Activated T-cell treated with anti-CD3 and anti-CD28 coated beads, Interleukin-2, amount 50 U/mL, for 1 hour (primary cell): ENCODE results near the gene S100PBP.

Source experiments
- DNase-seq: peaks from one replicate; pipeline ENCODE4 v3.0.0-alpha.2; 2020

The S100PBP gene

DNA sequence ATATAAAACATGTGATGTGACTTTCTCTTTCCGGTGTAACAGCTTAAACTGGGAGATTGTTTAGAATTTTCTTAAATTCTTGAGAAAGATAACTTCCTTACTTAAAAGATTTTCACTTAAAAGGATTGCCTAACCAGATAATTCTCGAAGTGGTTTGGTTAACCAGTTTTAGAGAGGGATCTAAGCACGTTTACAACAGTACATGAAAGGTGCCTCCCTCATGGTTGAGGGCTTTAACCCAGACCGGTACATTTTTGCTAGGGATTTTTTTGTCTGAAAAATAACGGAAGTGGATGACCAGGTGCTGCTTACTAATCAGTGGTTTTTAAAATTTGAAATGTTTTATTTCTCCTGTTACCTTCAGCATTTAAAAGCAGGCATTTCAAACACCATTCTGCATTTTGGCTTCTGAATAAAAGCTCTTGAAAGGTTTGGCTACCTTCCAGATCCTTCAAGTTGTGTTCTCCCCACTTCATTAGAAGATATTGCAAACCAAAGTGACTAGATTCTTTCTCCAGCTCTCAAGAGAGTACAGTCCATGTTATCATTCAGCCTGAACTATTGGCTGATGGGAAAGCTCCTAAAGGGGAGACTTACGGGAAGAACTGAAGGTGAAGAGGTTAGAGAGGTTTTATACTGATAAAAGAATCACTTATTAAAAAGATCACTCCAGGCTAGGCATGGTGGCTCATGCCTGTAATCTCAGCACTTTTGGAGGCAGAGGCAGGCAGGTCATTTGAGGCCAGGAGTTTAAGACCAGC, 12.8 kb downstream of the S100PBP start:
- no peak for DNase-seq

DNA sequence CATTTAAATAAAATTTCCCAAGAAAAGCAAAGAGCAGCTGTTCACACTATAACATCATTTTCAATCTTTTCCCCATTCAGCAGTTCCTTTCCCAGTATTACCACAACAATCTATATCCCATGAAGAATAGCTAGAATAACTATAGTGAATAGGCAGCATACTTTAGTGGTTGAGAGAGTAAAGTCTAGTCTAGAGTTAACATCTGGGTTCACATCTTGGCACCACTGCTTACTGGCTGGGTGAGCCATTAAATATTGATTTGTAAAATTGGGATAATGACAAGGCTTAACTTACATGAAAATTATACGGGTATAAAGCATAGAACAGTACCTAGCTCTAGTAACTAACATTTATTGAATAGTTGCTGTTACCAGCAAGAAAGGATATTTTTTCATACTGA, 14.4 kb downstream of the S100PBP start:
- DNase-seq: no peak

DNA sequence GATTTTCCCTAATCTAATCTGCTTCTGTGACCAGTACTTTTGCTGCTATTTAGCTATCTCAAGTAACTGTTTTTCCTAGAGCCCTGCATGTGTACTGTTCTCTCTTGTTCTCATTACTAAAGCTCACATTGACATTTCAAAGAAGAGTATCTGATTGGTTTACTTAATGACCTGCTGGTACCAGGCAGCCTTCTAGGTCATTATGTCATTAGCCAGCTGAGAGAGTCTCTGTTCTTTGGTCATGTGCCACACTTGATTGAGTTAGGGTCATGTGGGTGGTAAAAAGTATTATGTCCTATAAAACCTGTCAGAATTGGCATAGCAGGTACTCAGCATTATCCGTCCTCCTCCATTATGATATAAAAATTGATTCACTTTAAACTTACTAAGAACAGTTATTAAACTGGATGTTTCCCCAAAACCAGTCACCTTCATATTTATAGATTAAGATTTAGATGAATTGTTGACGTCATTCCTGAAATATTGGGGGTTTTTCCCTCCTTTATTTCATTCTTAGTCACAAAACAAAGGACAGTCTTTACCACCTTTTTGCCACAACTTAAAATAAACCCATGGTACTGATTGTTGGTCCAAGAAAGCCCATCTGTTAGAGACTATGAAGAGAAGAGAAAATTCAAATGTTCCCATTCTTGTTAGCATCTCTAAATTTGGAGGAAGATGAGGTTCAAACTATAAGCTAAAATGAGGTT, 31.1 kb downstream of the S100PBP start:
- DNase-seq: no peak

DNA sequence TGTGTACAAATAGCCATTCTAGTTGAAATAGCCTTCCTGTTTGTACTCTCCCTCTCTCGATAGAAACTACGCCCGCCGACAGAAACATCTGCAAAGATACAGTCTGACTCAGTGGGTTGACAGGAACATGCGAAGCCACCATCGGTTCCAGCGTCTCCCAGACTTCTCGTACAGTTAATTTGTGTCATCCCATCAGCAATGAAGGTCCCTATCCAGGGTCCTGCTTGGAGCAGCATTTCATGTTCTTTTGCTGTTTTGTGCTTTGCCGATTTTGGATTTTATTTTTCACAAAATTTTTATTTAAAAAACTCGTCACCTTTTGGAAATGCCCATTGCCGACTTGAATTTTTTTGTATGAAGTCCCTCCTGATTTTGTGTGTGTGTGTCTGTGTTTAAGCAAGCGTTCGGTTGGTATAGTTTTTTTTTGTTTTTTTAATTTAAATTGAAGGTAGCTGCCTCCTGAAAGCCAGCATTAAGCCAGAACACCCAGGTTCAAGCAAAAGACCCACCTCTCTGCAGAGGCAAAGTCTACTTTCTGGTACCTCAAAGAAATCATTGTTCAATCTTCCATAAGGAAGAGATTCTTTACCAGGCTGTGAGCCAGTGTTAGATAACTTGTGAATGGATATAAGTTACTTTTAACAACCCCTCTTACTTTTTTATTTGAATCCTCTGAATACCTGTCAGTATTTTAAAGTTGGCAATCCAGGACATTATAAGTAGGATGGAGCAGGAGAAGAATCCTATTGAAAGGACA, 38.6 kb downstream of the S100PBP start:
- no peak for DNase-seq

DNA sequence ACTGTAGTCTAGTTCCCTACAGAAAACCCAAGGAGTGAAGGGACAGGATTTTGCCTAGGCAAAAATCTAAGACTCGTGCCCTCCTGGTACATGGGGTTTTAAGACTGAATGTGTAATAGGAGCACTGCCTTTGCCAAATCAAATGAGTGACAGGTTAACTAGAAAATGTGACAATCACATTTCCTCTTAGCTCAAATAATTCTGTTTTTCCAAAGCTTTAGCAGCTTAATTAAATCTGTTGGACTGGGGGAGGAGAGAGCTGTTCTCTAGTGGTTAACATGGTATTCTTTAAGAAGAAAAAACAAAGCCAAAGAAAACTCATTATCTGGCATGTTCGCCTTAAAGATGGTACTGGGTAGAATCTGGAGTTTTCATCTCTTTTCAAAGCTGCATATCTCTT, 40.7 kb downstream of the S100PBP start:
- DNase-seq: no peak

DNA sequence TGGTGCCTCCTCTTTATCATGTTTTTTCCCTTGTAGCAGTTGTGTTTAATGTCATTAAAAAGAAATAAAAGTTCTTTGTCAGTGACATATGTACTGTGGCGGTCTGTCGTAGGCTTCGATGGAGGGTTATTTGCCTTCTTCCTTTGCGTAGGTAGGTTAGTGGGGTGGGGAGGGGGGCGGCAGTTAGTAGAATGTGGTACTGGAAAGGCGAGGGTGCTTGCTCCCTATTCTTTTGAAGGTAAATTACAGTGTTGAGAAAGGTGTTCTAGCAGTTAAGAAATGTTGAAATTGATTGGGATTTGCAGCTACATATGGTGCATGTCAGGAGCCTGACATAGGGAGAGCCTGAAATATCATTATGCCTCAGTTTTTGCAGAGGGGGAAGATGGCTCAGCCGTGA, 41.3 kb downstream of the S100PBP start:
- DNase-seq: no peak

DNA sequence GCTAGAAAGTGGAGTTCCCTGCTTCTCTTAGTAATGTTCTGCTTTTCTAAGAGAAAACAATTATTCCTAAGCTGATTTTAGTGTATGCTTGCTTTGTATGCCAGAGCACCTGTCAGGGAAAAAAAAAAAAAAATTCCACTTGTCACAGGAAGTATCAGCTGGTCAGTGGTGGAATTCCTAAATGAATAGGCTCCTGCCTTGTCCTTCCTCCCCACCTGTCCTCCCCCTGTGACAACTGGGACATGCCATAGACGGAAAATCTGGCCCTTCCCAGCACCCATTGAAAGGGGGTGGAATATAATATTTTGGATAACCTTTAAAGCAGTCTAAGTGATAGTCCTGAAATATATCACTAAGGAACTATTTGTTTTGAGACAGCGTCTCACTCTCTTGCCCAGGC, 42.5 kb downstream of the S100PBP start:
- no peak for DNase-seq

DNA sequence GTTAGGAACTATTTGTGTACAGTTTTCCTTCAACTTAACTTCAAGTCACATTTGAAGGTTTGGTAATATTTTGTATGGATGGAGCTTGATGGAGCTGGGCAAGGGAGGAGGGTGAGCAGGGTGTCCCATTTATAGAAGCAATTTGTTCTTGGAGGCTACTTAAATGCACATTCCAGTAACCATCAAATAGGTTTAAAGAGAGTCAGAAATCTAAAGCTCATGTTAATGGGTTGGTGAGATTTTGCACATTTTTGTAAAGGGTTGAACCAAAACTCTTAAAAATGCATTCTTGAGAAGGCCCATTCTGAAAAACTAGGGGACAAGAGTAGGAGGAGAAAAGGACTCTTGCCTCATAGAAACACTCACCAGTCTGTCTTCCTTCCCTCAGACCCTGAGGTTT, 43.1 kb downstream of the S100PBP start:
- no peak for DNase-seq

DNA sequence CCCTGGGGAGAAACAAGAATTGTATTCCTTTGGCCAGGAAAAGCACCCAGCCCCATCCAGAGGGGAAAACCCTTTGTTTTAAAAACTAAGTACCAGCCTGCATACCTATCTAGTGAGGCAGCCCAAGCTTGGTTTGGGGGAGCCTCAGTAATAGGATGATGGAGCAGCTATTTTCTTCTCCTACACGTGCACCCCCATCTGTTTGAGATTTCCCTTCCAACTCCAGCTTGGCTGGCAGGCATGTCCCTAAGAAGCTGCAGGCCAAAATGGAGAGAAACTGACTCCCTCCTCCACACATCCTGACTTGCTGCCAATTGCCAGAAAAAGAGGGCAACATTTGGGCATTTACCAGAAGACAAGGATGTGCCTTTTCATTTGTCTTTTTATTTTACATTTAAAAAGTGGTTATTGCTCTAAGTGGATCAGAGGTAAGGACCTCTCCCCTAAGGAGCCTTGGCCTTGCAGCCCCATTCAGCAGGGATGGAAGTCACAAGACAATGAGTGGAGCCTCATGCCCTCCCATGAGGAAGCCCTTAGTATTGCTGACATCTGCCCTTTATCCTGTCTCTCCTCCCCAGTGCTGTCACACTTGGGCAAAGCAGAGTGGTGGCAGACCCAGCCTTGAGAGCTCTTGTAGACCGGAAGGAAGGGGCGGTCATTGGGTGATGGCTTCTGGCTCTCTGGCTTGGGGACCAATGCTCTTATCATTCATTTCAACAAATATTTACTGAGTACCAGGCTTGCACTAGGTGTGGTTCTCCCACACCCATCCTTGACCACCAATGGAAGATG, 44.6 kb downstream of the S100PBP start:
- DNase-seq: no peak

DNA sequence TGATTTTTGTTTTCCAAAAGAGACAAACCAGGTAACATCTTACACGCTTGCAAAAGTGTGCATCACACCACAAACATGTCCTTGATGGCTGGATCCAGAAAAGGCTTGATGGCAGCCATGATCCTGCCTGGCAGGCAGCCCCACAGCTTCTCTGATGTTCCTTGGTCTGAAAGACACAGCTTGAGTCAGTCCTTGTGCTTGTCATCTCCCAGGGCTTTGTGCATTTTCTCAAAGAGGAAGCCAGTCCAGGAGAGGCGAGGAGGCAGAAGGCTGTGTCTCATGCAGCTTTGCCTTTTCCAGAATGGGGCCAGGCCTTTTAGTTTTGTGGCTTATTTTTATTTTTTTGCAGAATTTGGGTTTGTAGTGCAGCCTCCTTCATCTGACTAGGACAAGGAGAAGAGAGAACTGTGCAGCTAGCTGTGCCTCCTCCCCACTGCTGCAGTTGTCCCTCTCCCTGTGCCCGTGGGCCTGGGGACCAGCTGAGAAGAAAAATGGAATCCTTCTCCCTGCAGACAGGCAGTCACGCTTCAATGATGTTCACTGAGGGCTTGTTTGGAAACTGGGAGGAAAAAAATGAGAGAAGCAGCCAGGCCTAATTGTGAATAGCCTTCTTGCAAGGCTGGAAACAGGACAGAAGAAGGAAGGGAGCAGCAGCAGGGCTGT, 45.9 kb downstream of the S100PBP start:
- DNase-seq: no peak

DNA sequence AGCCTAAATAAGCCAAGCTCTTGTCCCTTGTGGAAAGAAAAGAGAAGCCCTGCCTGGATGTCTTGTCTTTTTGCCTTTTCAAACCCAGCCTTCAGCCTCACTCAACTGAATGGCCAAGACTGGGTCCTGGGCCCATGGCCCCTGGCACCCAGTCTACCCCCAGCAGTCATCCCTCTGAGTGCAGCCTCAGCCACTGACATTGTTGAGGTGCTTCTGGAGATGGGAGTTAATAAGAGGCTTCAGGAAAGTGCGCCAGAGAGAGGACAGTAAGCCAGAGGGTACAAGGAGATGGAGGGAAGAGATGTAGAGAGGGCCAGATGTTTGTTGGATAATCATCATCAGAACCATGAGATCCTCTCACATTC, 46.4 kb downstream of the S100PBP start:
- no peak for DNase-seq

DNA sequence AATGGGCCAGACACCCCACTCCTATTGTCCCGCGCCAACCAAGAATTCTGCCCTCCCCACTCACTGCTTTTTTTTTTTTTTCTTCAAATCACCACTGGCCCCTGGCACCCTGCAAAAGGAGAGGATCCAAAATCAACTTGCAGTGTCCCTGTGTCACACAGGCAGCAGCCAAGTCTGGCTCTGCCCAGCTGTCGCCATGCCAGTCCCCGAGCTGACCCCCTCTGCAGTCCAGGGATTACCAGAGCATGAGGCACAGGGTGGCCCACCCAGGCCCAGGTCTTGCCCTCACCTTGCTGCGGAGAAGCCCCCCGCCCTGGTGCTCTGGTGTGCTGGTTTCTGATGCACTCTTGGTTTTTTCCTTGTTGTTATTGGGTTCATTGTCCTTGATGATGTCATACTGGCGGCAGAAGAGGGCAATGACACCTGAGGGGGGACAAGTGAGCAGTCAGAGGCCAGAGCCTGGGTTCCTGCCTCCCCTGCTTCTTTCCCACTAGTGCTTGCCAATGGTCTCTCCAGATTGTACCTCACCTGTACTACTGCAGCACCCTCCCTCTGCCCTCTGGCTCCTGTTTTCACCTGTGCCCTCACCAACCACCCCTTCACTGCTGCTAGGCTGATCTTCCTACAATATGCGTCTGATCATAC, 47.0 kb downstream of the S100PBP start:
- no peak for DNase-seq

DNA sequence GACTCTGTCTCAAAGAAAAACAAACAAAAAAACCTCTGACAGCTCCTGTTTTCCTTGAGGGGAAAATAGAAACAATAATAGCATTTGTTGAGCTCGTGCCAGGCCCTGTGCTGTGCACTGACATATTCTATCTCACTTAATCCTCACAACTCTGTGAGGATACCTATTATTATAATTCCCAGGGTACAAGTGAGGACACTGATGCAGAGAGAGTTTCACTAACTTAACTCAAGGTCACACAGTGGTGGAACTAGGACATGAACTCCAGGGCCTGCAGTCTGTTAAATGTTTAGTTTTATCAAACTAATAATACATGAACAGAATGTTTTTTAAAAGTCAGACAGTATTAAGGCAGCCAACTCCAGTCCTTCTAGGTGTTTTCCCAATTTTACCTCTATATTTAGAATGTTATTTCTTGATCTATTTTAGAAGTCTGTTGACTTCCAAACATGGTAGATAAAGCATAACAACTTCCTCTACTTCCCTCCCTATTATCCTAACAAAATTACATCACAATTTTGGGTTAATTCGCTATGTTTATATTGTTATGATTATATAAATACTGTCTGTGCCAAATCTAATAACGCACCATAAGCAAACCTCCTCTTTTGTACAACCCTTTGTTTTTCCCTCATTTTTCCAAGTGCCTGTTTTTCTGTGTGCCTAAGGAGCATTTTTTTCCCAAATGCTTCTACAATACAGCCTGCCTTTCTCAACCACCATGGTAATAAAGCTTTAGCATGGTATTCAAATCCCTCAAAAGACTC, 48.4 kb downstream of the S100PBP start:
- no peak for DNase-seq

DNA sequence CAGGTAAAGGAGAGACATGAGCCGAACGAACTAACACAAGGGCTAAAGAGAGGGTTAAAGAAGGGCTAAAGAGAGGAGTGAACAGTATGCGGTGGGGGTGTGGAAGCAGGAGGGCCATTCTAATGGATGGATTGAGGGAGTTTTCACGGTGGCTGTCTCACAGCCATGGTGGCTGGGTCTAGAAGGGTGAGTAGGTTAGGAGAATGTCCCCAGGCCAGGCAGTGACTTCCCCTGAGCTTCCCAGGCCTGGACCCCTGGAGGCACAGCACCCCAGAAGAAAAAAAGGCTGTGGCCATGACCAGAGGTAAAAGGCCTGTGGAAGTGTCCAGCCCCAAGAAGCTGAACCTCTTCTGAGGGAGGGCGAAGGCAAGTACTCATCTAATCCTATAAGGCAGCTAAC, 49.7 kb downstream of the S100PBP start:
- no peak for DNase-seq

DNA sequence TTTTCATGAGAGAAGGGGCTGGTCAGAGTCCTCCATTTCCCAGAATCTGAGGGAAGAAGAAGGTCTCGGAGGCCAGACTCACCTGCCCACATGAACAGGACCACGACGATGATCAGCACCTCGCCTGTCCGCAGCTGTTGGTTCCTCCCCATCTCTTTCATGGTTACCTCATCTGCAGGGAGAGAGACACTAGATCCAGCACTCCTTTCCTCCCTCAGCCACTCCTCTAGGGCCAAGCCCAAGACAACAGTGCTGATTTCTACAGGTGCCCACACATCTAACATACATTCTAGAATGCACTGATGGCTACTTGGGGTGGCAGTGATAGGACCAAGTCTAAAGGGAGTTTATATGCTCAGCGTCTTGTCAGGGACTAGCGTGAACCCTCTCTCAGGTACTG, 50.2 kb downstream of the S100PBP start:
- DNase-seq: no peak

DNA sequence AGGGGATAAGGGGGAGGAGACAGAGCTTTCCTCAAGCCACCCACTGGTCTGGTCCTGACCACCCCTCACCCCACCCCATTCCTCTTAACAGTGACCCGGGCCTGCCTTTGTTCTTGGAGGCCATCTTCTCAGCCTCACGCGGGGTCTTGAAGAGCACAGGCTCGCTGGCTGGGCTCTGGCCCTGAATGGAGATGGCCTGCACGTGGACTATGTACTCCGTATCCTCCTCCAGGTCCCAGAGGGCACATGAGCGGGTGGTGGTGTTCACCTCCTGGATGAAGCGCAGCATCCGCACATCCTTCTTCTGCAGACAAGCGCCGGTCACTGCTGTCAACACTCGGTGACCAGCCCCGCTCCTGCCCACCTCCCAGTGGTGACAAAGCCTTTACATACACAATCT, 50.6 kb downstream of the S100PBP start:
- no peak for DNase-seq

DNA sequence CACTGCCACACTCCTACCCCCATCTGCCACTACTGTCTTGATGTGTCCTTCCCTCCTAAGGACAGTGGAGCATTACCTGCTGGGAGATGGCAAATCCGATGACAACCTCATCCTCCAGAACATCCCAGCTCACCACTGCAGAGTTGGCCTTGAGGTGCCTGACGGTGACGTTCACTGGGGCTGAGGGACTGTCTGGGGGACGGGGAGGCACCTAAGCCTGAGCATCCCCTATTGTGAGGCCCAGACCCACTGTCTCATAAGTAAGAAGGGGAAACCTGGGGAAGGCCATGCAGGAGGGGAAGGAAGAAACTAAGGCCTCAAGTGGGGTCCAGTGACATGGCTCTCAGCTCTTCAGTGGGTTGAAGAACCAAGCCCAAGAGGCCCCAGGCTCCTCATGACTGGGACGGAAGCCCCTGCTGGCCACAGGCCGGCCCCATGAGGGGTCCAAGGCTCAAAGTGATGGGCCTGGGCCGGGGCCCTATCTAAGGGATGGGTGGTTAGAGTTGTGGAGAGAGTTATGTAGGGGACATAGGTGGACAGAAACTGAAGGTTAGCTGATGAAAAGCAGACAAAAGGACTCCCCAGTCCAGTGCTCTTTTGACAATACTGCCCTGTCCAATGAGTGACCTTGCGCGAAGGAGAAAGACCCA, 51.5 kb downstream of the S100PBP start:
- no peak for DNase-seq

DNA sequence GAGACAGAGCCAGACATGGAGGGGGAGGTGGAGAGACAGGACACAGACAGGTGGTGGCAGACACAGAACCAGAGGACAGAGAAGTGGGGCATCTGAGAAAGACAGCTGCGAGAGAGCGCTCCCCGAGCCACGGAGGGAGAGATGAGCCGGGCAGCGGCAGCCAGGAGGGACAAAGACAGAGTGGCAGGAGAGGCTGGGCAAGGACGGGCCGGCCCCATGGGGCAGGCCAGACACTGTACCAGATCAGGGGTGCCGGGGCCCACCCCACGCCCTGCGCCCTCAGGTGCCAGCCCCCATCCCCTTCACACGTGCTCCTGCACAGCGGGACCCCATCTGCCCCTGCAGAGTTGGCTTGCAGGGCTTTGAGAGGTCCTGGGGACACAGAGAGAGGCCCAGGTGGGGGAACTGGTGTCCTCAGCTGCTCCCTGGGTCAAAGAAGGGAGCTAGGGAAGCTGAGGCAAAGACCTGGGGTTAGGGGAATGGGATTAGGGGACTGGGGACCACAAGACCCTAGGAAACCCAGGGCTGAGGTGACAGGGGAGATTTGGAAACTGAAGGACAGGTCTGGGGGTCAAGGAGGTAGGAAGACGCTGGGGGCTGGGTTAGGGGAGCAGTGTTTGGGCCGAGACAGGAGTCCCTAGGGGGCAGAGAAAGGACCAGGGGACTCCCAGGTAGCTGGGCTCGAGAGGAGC, 52.6 kb downstream of the S100PBP start:
- DNase-seq: no peak

DNA sequence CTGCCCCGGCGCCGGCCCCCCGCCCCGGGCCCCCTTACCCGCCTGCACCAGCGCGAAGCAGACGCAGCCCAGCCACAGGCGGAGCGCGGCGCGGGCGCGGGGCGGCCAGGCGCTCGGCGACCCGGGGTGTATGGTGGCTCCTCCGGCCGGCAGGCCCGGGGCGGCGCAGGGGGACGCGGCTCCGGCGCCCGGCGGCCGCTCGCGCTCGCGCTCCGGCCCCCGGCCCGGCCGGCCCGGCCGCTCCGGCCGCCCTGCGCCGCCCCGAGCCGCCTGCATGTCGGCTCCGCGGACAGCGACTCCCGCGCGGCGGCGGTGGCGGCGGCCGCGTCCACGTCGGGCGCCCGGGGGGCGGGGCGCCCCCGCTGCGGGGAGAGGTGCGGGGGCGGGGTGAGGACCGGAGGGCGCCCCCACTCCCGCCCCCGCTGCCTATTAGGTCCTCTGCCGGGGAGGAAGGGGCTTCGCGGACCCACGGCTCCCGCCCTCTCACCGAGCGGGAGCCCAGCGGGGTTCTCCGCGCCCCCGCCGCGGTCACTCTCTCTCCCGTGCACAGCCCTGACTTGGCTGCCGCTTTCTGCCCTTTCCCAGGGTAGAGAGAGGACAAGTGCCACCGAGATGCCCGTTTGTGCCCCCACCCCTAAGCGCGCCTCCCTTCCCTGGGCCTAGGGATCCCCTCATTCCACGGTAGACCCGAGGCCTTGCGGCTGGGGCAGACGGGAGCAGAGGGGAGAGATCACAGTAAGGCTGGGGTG, 53.3 kb downstream of the S100PBP start, which contains the start of gene FNDC5:
Gene FNDC5, minus strand, starts transcription at position 298 of the 749 bp plus-strand sequence.
- no peak for DNase-seq
